Activated CD8-positive, alpha-beta T cell treated with anti-CD3 and anti-CD28 coated beads, Interleukin-2, amount 10 ng/mL, durations not matched to agents 7 days and 5 days (primary cell): Measurements from ENCODE around the gene PRSS56. TPM values are rescaled to one million over a fixed set of nuclear protein-coding genes. Genes with fewer than 3 reads are reported as not detected.
"Not testable (repeated sequence)": the region's sequence is repeated elsewhere in the genome, so short reads cannot be mapped to it uniquely, and the experiment has no call there.

Source experiments
- ATAC-seq: fragments of 150-1000 bp; cut with Tn5 transposase; one replicate; pipeline ENCODE4 v1.10.0; 2021; ENCODE audit warnings: moderate library complexity
- CTCF ChIA-PET: fragments of 350-600 bp; sonication (Branson Sonifier 250); formaldehyde crosslinking; loops from one replicate; lab custom pipeline; 2021; ENCODE audit warnings: antibody characterized with exemption; lab: Charles Lee
- POLR2A ChIA-PET: fragments of 350-600 bp; sonication (Branson Sonifier 250); formaldehyde crosslinking; loops from one replicate; lab custom pipeline; 2021; ENCODE audit warnings: antibody characterized with exemption; lab: Charles Lee
- DNase-seq: peaks from one replicate; pipeline ENCODE4 v3.0.0-alpha.2; 2020
- H3K27ac Mint-ChIP-seq: one replicate; pipeline ENCODE4 v1.8.0; 2021; ENCODE audit warnings: mild to moderate bottlenecking, mixed read lengths
- H3K27me3 Mint-ChIP-seq: one replicate; pipeline ENCODE4 v1.8.0; 2021; ENCODE audit warnings: low read depth, mixed read lengths
- H3K36me3 Mint-ChIP-seq: one replicate; pipeline ENCODE4 v1.8.0; 2021; ENCODE audit warnings: low read depth, mixed read lengths
- H3K4me1 Mint-ChIP-seq: one replicate; pipeline ENCODE4 v1.8.0; 2021; ENCODE audit warnings: low read depth, mixed read lengths
- H3K4me3 Mint-ChIP-seq: one replicate; pipeline ENCODE4 v1.8.0; 2021; ENCODE audit warnings: mild to moderate bottlenecking, mixed read lengths
- H3K9me3 Mint-ChIP-seq: one replicate; pipeline ENCODE4 v1.8.0; 2022; ENCODE audit warnings: mixed read lengths; ENCODE audit not compliant: insufficient read depth
- total RNA-seq, 2 experiments: library from RNA; stranded (reverse); gene quantifications; one replicate each; pipeline ENCODE4 v1.2.3, GENCODE V29; 2021

PRSS56 gene
- total RNA-seq, 2 experiments from 2014 or later: not detected

- POLR2A ChIA-PET: no interaction called here
- Mint-ChIP-seq H3K9me3 (no peaks in the 10 kb centered on the region), H3K27ac (no peak overlapping the region), H3K27me3 (peaks cover 42% of the 10 kb centered on the region), H3K4me3 (no peak overlapping the region), H3K4me1 (peaks cover 21% of the 10 kb centered on the region), H3K36me3 (no peaks in the 10 kb centered on the region)
- no peak for DNase-seq
- CTCF ChIA-PET: interaction anchor here (2.6 kb wide), 1 partner anchor 78 kb away, joined by 12 read pairs; no protein-coding TSS in a partner anchor
- no peak for ATAC-seq
Measured at GRCh38 chr2:232524771-232525170, 4.6 kb downstream of the PRSS56 start.

- Mint-ChIP-seq H3K4me3 (no peak overlapping the region), H3K36me3 (no peaks in the 10 kb centered on the region), H3K4me1 (peaks cover 21% of the 10 kb centered on the region), H3K27ac (no peak overlapping the region), H3K9me3 (no peaks in the 10 kb centered on the region), H3K27me3 (peaks cover 42% of the 10 kb centered on the region)
- DNase-seq (no peak), ATAC-seq (no peak)
- CTCF ChIA-PET: no interaction called here
- POLR2A ChIA-PET: no interaction called here
Measured at GRCh38 chr2:232525199-232525598, 5.0 kb downstream of the PRSS56 start.

GRCh38 chr2:232525791-232526371, 5.7 kb downstream of the PRSS56 start, which contains the start of gene CHRND:
Gene CHRND, plus strand, starts transcription at chr2:232526160. Its CDS starts 56 bp downstream, at chr2:232526216.
- POLR2A ChIA-PET: no interaction called here
- Mint-ChIP-seq H3K4me3 (no peak within 1 kb of the TSS), H3K27ac (no peak within 1 kb of the TSS), H3K36me3 (no peaks in the 10 kb centered on the region), H3K9me3 (no peaks in the 10 kb centered on the region), H3K27me3 (peaks cover 37% of the 10 kb centered on the region), H3K4me1 (peaks cover 21% of the 10 kb centered on the region)
- DNase-seq (no peak), ATAC-seq (no peak)
- CTCF ChIA-PET: no interaction called here

- ATAC-seq: no peak
- no peaks in the 10 kb centered on the region for H3K36me3 Mint-ChIP-seq
- H3K9me3 Mint-ChIP-seq: no peaks in the 10 kb centered on the region
- DNase-seq: no peak
- H3K27me3 Mint-ChIP-seq: peaks cover 36% of the 10 kb centered on the region
- no peak overlapping the region for H3K27ac Mint-ChIP-seq
- H3K4me1 Mint-ChIP-seq: peaks cover 19% of the 10 kb centered on the region
- POLR2A ChIA-PET: no interaction called here
- CTCF ChIA-PET: no interaction called here
- no peak overlapping the region for H3K4me3 Mint-ChIP-seq
Measured at GRCh38 chr2:232526372-232526941, 6.3 kb downstream of the PRSS56 start.

GRCh38 chr2:232527905-232528470, 7.8 kb downstream of the PRSS56 start:
- DNase-seq (no peak), ATAC-seq (no peak)
- Mint-ChIP-seq H3K27ac (no peak overlapping the region), H3K36me3 (no peaks in the 10 kb centered on the region), H3K27me3 (peaks cover 32% of the 10 kb centered on the region), H3K4me3 (no peak overlapping the region), H3K4me1 (peaks cover 16% of the 10 kb centered on the region), H3K9me3 (no peaks in the 10 kb centered on the region)
- ChIA-PET CTCF (no interaction called here), POLR2A (no interaction called here)

- ChIA-PET POLR2A (no interaction called here), CTCF (no interaction called here)
- Mint-ChIP-seq H3K9me3 (no peaks in the 10 kb centered on the region), H3K27me3 (peaks cover 27% of the 10 kb centered on the region), H3K36me3 (no peaks in the 10 kb centered on the region), H3K27ac (peak overlapping the region; percentile 51), H3K4me3 (no peak overlapping the region), H3K4me1 (peaks cover 14% of the 10 kb centered on the region)
- DNase-seq (no peak), ATAC-seq (peak; percentile 50)
Measured at GRCh38 chr2:232528746-232529460, 8.7 kb downstream of the PRSS56 start.

DNA sequence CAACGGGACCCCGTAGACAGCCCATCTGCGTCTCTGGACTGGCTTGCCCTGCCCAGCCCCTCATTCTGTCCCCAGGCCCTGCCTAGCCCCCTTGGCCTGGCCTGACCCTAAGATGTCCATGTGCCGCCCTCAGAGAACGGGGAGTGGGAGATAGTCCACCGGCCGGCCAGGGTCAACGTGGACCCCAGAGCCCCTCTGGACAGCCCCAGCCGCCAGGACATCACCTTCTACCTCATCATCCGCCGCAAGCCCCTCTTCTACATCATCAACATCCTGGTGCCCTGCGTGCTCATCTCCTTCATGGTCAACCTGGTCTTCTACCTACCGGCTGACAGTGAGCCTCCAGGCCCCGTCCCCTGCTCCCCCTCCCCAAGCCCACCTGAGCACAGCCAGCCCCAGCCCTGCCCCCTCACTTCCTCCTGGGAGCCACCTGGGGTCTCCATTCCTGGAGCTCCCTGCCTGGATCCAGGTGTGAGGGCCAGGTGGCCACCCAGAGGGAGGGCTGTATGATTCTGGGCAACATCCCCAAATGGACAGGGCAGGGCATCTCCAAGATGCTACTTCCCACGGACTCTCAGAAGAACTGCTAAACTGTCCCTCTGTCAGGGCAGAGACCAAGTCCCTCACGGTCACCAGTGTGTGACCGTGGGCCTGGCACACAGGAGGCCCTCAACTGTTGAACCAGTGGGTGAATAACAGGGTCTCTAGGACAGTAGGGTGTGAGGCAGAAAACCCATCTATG, 9.8 kb downstream of the PRSS56 start:
- Mint-ChIP-seq H3K27me3 (peaks cover 18% of the 10 kb centered on the region), H3K36me3 (no peaks in the 10 kb centered on the region), H3K4me3 (no peak overlapping the region), H3K4me1 (peaks cover 12% of the 10 kb centered on the region), H3K9me3 (no peaks in the 10 kb centered on the region), H3K27ac (no peak overlapping the region)
- CTCF ChIA-PET: no interaction called here
- POLR2A ChIA-PET: no interaction called here
- ATAC-seq (no peak), DNase-seq (no peak)

DNA sequence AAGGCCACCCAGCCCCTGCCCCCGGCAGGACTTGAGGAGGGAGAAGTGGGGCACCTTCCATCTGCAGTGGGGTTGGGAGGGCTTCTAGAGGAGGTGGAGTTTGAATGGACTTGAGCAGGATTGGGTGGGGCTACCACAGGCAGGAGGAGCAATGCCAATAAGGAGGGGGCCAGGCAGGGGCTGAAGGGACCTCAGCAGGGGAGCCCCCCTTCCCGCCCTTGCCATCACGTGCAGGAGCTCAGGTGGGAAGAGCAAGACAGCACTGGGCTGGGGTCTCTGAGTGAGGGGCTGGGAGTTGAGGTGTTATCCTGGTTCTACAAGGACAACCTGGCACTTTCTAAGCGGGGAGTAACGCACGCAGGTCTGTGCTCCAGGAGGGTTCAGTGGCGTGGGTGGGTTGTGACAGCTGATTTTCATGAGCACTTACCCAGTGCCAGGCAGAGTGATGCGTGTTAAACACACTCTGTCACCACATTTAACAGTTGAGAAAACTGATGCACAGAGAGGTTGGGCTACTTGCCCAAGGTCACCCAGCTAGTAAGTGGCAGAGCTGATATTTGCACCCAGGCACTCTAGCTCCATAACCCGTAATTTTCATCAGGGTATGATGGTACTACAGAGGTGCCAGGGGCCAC, 10.6 kb downstream of the PRSS56 start:
- no peak for DNase-seq
- no peaks in the 10 kb centered on the region for H3K9me3 Mint-ChIP-seq
- no peak for ATAC-seq
- no peak overlapping the region for H3K4me3 Mint-ChIP-seq
- H3K4me1 Mint-ChIP-seq: peaks cover 12% of the 10 kb centered on the region
- H3K36me3 Mint-ChIP-seq: no peaks in the 10 kb centered on the region
- CTCF ChIA-PET: interaction anchor here (2.6 kb wide), 1 partner anchor 9 kb away, joined by 10 read pairs; no protein-coding TSS in a partner anchor
- POLR2A ChIA-PET: no interaction called here
- H3K27me3 Mint-ChIP-seq: peaks cover 18% of the 10 kb centered on the region
- no peak overlapping the region for H3K27ac Mint-ChIP-seq

DNA sequence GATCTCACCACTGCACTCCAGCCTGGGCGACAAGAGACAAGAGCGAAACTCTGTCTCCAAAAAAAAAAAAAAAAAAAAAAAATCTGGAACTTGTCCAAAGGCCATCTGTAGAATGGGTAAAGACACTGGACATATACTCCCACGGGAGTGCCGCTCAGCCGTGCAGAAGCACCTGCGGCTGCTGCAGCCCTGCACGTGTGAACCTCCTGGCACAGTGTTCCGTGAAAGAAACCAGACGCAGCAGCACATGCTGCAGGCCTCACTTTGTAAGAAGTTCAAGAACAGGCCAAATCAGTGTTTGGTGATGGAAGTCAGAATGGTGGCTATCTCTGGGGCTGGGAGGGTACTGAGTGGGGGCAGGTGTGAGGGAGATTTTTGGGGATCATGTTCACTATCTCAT, 12.2 kb downstream of the PRSS56 start:
- ChIA-PET POLR2A (no interaction called here), CTCF (interaction anchor here (2.6 kb wide), 1 partner anchor 10 kb away, joined by 10 read pairs; no protein-coding TSS in a partner anchor)
- Mint-ChIP-seq H3K4me3 (no peak overlapping the region), H3K9me3 (no peaks in the 10 kb centered on the region), H3K4me1 (peaks cover 12% of the 10 kb centered on the region), H3K27ac (no peak overlapping the region), H3K27me3 (peaks cover 11% of the 10 kb centered on the region), H3K36me3 (no peaks in the 10 kb centered on the region)
- ATAC-seq (no peak), DNase-seq (no peak)

GRCh38 chr2:232532821-232533220, 12.6 kb downstream of the PRSS56 start:
- H3K4me3 Mint-ChIP-seq, H3K9me3 Mint-ChIP-seq, H3K36me3 Mint-ChIP-seq, H3K27ac Mint-ChIP-seq, H3K27me3 Mint-ChIP-seq, ATAC-seq, DNase-seq, POLR2A ChIA-PET: not testable (repeated sequence)
- H3K4me1 Mint-ChIP-seq: peaks cover 12% of the 10 kb centered on the region
- CTCF ChIA-PET: interaction anchor here (2.6 kb wide), 1 partner anchor 11 kb away, joined by 10 read pairs; no protein-coding TSS in a partner anchor
